A549 (cell line): ENCODE measurements around the gene PCDHA5. TPM values are rescaled to one million over a fixed set of nuclear protein-coding genes. Genes with fewer than 3 reads are reported as not detected.

Source experiments
- ATAC-seq, 2 experiments: fragments of 200-7000 bp in 1 of 2; fragments of >200 bp in 1 of 2; cut with Nextera tagmentation in 1 of 2; cut with Tn5 transposase in 1 of 2; 3 replicates each; pipeline versions ENCODE4 v1.8.0 to v1.9.1; 2018 to 2020; ENCODE audit warnings: mild to moderate bottlenecking in 1 of 2, moderate library complexity in 1 of 2
- CTCF ChIA-PET: fragments of 300-600 bp; sonication (Branson Sonifier 250); formaldehyde crosslinking; extraction: SDS; loops from one replicate; lab custom pipeline; 2021; ENCODE audit warnings: antibody characterized with exemption, inconsistent platforms; lab: Yijun Ruan, JAX
- POLR2A ChIA-PET: fragments of 350-600 bp; formaldehyde crosslinking; extraction: SDS; loops from one replicate; lab custom pipeline; 2021; ENCODE audit warnings: antibody characterized with exemption, inconsistent platforms; lab: Yijun Ruan, JAX
- DNase-seq, 2 experiments: peaks; one replicate each; pipeline versions ENCODE4 v3.0.0 to v3.0.0-alpha.2; 2011 to 2016; ENCODE audit warnings: low read depth in 1 of 2, low spot score in 1 of 2
- FAIRE-seq: peaks from 2 replicates; lab custom pipeline; 2011; peaks lifted over from hg19 to GRCh38; lab: Jason Lieb, UNC
- H3K27ac ChIP-seq, 2 experiments: fragments of >200 bp; sonication (Bioruptor Twin); formaldehyde crosslinking; 3 replicates each; pipeline ENCODE4 v1.5.1; 2016 to 2017
- H3K4me1 ChIP-seq: fragments of >200 bp; sonication (Bioruptor Twin); formaldehyde crosslinking; 3 replicates; pipeline ENCODE4 v1.6.1; 2016
- H3K4me2 ChIP-seq: fragments of >200 bp; sonication (Bioruptor Twin); formaldehyde crosslinking; 3 replicates; pipeline ENCODE4 v1.6.1; 2016
- H3K4me3 ChIP-seq: fragments of >200 bp; sonication (Bioruptor Twin); formaldehyde crosslinking; 3 replicates; pipeline ENCODE4 v1.5.1; 2016
- H3K9me3 ChIP-seq: fragments of >200 bp; sonication (Bioruptor Twin); formaldehyde crosslinking; 3 replicates; pipeline ENCODE4 v1.6.1; 2016
- CBX2 ChIP-seq: fragments of 200-600 bp; sonication (generic); IDR thresholded peaks from 2 replicates; pipeline ENCODE4 v1.6.1; 2016; ENCODE audit warnings: low read depth, mild to moderate bottlenecking, borderline replicate concordance
- CHD2 ChIP-seq: fragments of 150-350 bp; IDR thresholded peaks from 2 replicates; pipeline ENCODE4 v1.6.1; 2014; ENCODE audit warnings: low read length; ENCODE audit not compliant: partially characterized antibody
- CTCF ChIP-seq: fragments of >200 bp; sonication (Bioruptor Twin); formaldehyde crosslinking; IDR thresholded peaks from 3 replicates; pipeline ENCODE4 v1.5.1; 2016
- EHF ChIP-seq: fragments of 250-450 bp; sonication (Bioruptor Pico); IDR thresholded peaks from 2 replicates; pipeline ENCODE4 v1.5.0; 2020; ENCODE audit warnings: mild to moderate bottlenecking
- EHMT2 ChIP-seq: fragments of 200-600 bp; sonication (generic); IDR thresholded peaks from 2 replicates; pipeline ENCODE4 v1.6.1; 2016; ENCODE audit warnings: antibody characterized with exemption, low read depth, mild to moderate bottlenecking, moderate library complexity
- ELK1 ChIP-seq: fragments of 150-350 bp; IDR thresholded peaks from 2 replicates; pipeline ENCODE4 v1.6.1; 2014; ENCODE audit warnings: low read depth, mild to moderate bottlenecking, low read length
- ESRRA ChIP-seq: fragments of 150-350 bp; IDR thresholded peaks from 2 replicates; pipeline ENCODE4 v1.6.1; 2014; ENCODE audit warnings: mild to moderate bottlenecking, low read length, borderline replicate concordance
- HDAC2 ChIP-seq: fragments of 200-600 bp; sonication (generic); IDR thresholded peaks from 2 replicates; pipeline ENCODE4 v1.6.1; 2016
- HOXA7 ChIP-seq: fragments of 250-450 bp; sonication (Bioruptor Pico); IDR thresholded peaks from 2 replicates; pipeline ENCODE4 v1.5.0; 2020; ENCODE audit warnings: mild to moderate bottlenecking, moderate library complexity
- JUN ChIP-seq, 2 experiments: fragments of >200 bp; sonication (Bioruptor Twin); formaldehyde crosslinking; IDR thresholded peaks; 2 replicates in 1 of 2; 3 replicates in 1 of 2; pipeline ENCODE4 v1.6.1; 2016 to 2017
- KDM5A ChIP-seq: fragments of 200-600 bp; sonication (generic); IDR thresholded peaks from 2 replicates; pipeline ENCODE4 v1.6.1; 2016; ENCODE audit warnings: antibody characterized with exemption, mild to moderate bottlenecking
- PHF8 ChIP-seq: fragments of 200-600 bp; sonication (generic); IDR thresholded peaks from 2 replicates; pipeline ENCODE4 v1.6.1; 2016; ENCODE audit warnings: low read depth, mild to moderate bottlenecking, antibody characterized with exemption, moderate library complexity, borderline replicate concordance
- RAD21 ChIP-seq, 2 experiments: fragments of >200 bp in 1 of 2; sonication (Bioruptor Twin) in 1 of 2; formaldehyde crosslinking in 1 of 2; IDR thresholded peaks in 1 of 2; conservative IDR thresholded peaks in 1 of 2; 2 replicates in 1 of 2; 3 replicates in 1 of 2; pipeline ENCODE4 v1.6.1; 2012 to 2018; ENCODE audit warnings: inconsistent platforms in 1 of 2
- RARB ChIP-seq: fragments of 250-450 bp; sonication (Bioruptor Pico); IDR thresholded peaks from 2 replicates; pipeline ENCODE4 v1.8.0; 2021; ENCODE audit warnings: mild to moderate bottlenecking, moderate library complexity
- SREBF2 ChIP-seq: fragments of 450-650 bp; IDR thresholded peaks from 2 replicates; pipeline ENCODE4 v1.6.1; 2014; ENCODE audit warnings: mild to moderate bottlenecking, moderate library complexity
- TP53 ChIP-seq: fragments of 250-450 bp; sonication (Bioruptor Pico); IDR thresholded peaks from 2 replicates; pipeline ENCODE4 v1.5.0; 2021; ENCODE audit warnings: mild to moderate bottlenecking, moderate library complexity
- ZC3H11A ChIP-seq: fragments of 450-650 bp; IDR thresholded peaks from 2 replicates; pipeline ENCODE4 v1.6.1; 2014; ENCODE audit warnings: antibody characterized with exemption, mild to moderate bottlenecking
- ZNF302 ChIP-seq: fragments of 250-450 bp; sonication (Bioruptor Pico); IDR thresholded peaks from 2 replicates; pipeline ENCODE4 v1.9.0; 2021; ENCODE audit warnings: inconsistent platforms, mild to moderate bottlenecking, moderate library complexity
- ZSCAN20 ChIP-seq: fragments of 250-450 bp; sonication (Bioruptor Pico); IDR thresholded peaks from 2 replicates; pipeline ENCODE4 v1.8.0; 2022; ENCODE audit warnings: mild to moderate bottlenecking, moderate library complexity
- WGBS: methylation state at CpG from one replicate; pipeline ENCODE4 v1.1.6; 2017; ENCODE audit errors: missing lambda C conversion rate; 5-methylcytosine and 5-hydroxymethylcytosine counted together
- polyA plus RNA-seq, 4 experiments: library from polyadenylated mRNA; depleted of rRNA in 3 of 4; stranded (reverse); fragments of >200 nt; fragmentation: RNase III in 1 of 4; extraction: RNeasy Plus Mini Kit Qiagen cat#74134 plus additional on column Dnase treatment in 1 of 4; gene quantifications; 2 replicates in 3 of 4; 3 replicates in 1 of 4; pipeline ENCODE4 v1.2.3, GENCODE V29; 2011 to 2017
- TF ChIP-seq, protein P1 (sequence below): IDR thresholded peaks from 2 replicates; pipeline ENCODE4 v1.6.1; 2012

Gene PCDHA5
- polyA plus RNA-seq, 2 of the 4 experiments (the other 2 are of a cell fraction), result 0.32 to 0.84 TPM

- no peak for FAIRE-seq
- TF ChIP-seq TP53 (CRISPR knock-in tag), result no peak
- no peak for TF ChIP-seq RAD21 (conservative IDR thresholded peaks at IDR 0.05 in 1 of 2, IDR thresholded peaks at IDR 0.05 in 1 of 2)
- TF ChIP-seq CHD2, result no peak
- TF ChIP-seq, all 56 proteins: peak for 0
- ChIA-PET POLR2A (no interaction called here), CTCF (interaction anchor here (1.0 to 1.4 kb wide), 2 partner anchors 35 to 50 kb away, joined by 3 to 7 read pairs; partner anchors contain the start of genes PCDHA4 and PCDHA5)
- 87% methylated on average over 94 of the region's 94 CpGs for WGBS
- Histone ChIP-seq H3K9me3 (peaks cover 18% of the 10 kb centered on the region), H3K4me3 (no peak overlapping the region), H3K27ac (no peak overlapping the region), H3K4me1 (no peaks in the 10 kb centered on the region), H3K4me2 (no peak overlapping the region)
- DNase-seq (no peak), ATAC-seq (no peak)
These were observed 36.0 kb downstream of the PCDHA5 start for GRCh38 chr5:140857177-140857986.

DNA sequence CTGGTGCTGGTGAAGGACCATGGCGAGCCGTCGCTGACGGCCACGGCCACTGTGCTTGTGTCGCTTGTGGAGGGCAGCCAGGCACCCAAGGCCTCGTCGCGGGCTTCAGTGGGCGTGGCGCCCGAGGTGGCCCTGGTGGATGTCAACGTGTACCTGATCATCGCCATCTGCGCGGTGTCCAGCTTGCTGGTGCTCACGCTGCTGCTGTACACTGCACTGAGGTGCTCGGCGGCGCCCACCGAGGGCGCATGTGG is 36.5 kb downstream of the PCDHA5 start:
- no peaks in the 10 kb centered on the region for H3K4me1 ChIP-seq
- no peak for TF ChIP-seq TP53 (CRISPR knock-in tag)
- no peak for TF ChIP-seq PHF8
- TF ChIP-seq JUN (IDR thresholded peaks at IDR 0.05), result no peak
- no peak for TF ChIP-seq CTCF
- TF ChIP-seq ESRRA, result no peak
- no peak for TF ChIP-seq ZC3H11A
- no peak for TF ChIP-seq EHMT2
- no peak for TF ChIP-seq SREBF2
- no peak for TF ChIP-seq HOXA7 (CRISPR knock-in tag)
- TF ChIP-seq KDM5A, result no peak
- no peak for TF ChIP-seq RARB
- TF ChIP-seq, protein P1, sequence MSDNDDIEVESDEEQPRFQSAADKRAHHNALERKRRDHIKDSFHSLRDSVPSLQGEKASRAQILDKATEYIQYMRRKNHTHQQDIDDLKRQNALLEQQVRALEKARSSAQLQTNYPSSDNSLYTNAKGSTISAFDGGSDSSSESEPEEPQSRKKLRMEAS, result no peak
- no peak for TF ChIP-seq ZSCAN20 (CRISPR knock-in tag)
- no peak for TF ChIP-seq RAD21 (conservative IDR thresholded peaks at IDR 0.05 in 1 of 2, IDR thresholded peaks at IDR 0.05 in 1 of 2)
- no peak for TF ChIP-seq CBX2
- TF ChIP-seq EHF (CRISPR knock-in tag), result no peak
- TF ChIP-seq CHD2, result no peak
- TF ChIP-seq ZNF302 (CRISPR knock-in tag), result no peak
- no peak for TF ChIP-seq ELK1
- no peak for TF ChIP-seq HDAC2
- H3K9me3 ChIP-seq, result peaks cover 18% of the 10 kb centered on the region
- H3K27ac ChIP-seq, result no peak overlapping the region
- no peak overlapping the region for H3K4me3 ChIP-seq
- 77% methylated on average over 12 of the region's 22 CpGs for WGBS
- no peak for DNase-seq
- ATAC-seq, result no peak
- FAIRE-seq, result no peak
- ChIA-PET POLR2A (no interaction called here), CTCF (no interaction called here)
- H3K4me2 ChIP-seq, result no peak overlapping the region
